GM03348 (cell line): ENCODE data around the gene TMCO1.
"Not testable (repeated sequence)": the region's sequence is repeated elsewhere in the genome, so short reads cannot be mapped to it uniquely, and the experiment has no call there.

Source experiments
- DNase-seq: peaks from one replicate; pipeline ENCODE4 v3.0.0; 2012; ENCODE audit warnings: low spot score

The TMCO1 gene

GRCh38 chr1:165747632-165748447, 20.8 kb downstream of the TMCO1 start:
- no peak for DNase-seq

GRCh38 chr1:165744913-165745312, 23.8 kb downstream of the TMCO1 start:
- DNase-seq: not testable (repeated sequence)

DNA sequence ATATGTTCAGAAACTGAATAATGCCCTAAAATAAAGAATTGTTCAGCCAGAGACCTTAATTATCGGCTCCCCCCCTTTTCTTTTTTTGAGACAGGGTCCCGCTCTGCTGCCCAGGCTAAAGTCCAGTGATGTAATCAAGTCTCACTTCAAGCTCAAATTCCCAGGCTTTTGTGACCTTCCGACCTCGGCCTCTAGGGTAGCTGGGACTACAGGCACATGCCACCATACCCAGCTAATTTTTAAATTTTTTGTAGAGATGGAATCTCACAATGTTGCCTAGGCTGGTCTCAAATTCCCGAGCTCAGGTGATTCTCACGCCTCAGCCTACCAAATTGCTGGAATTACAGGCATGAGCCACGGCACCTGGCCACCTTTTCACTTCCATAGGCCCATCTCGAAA, 26.5 kb downstream of the TMCO1 start:
- no peak for DNase-seq

GRCh38 chr1:165738794-165739193, 29.9 kb downstream of the TMCO1 start:
- no peak for DNase-seq

- no peak for DNase-seq
Measured at GRCh38 chr1:165737196-165737595, 31.5 kb downstream of the TMCO1 start.

GRCh38 chr1:165734906-165735305, 33.8 kb downstream of the TMCO1 start:
- DNase-seq: no peak

- no peak for DNase-seq
Measured at GRCh38 chr1:165726841-165727240, 41.8 kb downstream of the TMCO1 start.

DNA sequence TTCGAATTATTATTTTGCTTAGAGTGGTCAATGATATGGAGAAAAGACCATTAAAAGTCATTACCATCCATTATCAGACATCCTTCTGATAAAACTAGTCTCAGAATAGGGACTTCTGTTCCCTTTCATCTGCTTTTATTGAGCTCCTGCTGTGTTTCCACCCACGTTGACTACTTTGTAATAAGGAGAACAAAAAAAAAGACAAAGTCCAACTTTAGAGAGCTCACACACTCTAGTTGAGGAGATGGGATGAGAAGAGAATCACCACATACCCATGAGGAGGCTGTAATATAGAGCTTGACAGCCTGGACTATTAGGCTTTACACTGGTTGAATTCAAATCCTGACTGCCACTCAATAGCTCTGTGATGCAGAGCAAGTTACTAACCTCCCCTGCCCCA, 42.5 kb downstream of the TMCO1 start:
- no peak for DNase-seq

GRCh38 chr1:165717918-165718515, 50.7 kb downstream of the TMCO1 start:
- DNase-seq: peak; percentile 71

- not testable (repeated sequence) for DNase-seq
Measured at GRCh38 chr1:165716265-165717051, 52.2 kb downstream of the TMCO1 start.

GRCh38 chr1:165712764-165713163, 55.9 kb downstream of the TMCO1 start:
- DNase-seq: no peak

DNA sequence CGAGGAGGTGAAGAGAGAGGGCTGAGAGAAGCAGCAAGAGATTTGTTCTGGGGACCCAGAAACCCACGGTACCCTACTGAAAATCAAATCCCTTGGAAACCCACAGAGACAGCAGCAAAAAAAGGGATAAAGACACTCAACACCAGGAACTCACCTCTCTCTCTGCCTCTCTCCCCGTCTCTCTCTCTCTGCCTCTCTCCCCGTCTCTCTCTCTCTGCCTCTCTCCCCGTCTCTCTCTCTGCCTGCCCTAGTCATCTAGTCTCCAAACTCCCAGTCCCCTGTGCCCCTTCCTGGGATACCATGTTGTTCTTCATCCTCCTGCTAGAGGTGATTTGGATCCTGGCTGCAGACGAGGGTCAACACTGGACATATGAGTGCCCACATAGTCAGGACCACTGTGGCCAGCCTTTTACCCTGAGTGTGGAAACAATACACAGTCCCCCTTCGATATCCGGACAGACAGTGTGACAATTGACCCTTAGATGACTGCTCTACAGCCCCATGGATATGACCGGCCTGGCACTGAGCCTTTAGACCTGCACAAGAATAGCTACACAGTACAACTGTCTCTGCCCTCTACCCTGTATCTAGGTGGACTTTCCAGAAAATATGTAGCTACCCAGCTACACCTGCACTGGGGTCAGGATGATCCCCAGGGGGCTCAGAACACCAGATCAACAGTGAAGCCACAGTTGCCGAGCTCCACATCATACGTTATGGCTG, 60.5 kb downstream of the TMCO1 start:
- no peak for DNase-seq

DNA sequence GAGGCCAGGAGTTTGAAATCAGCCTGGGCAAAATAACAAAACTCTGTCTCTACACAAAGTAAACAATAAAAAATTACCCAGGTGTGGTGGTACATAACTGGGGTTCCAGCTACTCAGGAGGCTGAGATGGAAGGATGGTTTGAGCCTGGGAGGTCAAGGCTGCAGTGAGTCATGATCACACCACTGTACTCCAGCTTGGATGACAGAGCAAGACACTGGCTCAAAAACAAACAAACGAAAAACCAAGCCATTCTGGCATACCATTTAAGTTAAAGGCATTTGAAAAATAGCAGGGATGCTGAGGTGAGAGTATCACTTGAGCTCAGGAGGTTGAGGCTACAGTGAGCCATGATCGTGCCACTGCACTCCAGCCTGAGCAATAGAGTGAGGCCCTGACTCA, 65.0 kb downstream of the TMCO1 start:
- DNase-seq: no peak

GRCh38 chr1:165701922-165702321, 66.7 kb downstream of the TMCO1 start:
- not testable (repeated sequence) for DNase-seq

DNA sequence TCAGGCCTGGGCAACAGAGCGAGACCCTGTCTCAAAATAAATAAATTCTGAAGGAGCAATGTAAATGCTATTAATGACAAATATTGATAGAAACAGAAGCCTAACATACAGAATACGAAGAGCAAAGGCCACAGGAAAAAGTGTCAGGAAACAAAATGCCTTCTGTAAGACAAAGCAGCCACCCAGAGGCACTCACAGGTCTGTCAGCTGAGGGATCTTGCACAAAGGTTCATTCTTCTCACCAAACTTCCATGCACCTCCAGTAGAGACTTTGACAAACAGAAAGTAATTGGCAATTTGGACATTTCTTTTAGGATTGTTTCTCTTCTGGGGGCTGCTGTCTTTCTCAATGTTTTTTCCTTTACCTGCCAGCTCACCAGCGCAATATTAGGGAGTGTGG, 69.1 kb downstream of the TMCO1 start:
- no peak for DNase-seq

DNA sequence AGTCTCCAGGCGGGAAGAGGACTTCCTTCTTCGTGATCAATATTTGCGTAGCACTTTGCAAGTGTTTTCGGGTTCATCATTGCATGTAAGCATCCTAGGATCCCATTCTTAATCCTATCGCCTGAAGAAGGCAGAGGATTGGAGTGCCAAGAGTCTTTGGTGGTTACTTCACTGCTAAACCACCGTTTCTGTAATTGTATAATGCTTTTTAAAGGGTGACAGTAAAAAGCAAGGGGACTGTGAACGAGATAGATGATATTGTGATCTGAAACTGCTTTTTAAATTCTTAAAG, 70.0 kb downstream of the TMCO1 start:
- no peak for DNase-seq

DNA sequence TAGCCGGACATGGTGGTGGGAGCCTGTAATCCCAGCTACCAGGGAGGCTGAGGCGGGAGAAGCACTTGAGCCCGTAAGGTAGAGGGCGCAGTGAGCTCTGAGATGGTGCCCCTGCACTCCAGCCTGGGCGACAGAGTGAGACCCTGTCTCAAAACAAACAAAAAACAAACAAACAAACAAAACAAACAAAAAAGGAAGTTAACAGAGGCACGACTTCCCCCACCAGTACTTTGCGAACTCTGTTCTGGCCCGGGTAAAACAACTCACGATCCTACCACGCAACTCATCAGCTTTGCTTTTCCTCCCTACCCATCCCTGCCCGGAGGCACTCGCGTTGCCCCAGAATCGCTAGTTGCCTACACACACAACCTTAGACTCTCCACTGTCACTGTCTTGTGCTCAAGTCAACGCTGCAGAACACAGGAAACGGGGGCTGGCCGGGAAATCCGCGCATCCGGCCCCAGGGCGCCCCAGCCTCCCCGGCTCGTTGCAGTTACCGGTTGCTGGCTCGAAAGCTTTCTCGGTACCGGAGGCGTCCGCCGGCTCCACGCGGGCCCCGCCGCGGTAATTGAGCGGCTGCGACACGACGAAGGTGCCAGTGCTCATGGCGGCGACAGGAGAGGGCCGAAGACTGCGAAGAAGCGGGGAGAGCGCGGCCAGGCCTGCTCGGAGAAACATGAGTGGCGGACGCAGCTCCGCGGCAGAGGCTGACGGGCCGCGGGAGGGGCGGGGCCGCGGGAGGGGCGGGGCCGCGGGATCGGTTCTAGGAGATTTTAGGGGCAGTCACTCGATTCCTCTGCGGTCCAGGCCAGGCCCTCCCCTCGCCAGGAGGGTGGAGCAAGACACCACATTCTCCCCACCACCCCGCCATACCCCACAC, 70.5 kb downstream of the TMCO1 start, which contains the start of gene ALDH9A1:
ALDH9A1 (minus strand) TSS at position 682 of the 880 bp plus-strand sequence; CDS start at position 678, 4 bp downstream.
- DNase-seq: peak; percentile 97

GRCh38 chr1:165697491-165697880, 71.2 kb downstream of the TMCO1 start:
- no peak for DNase-seq

GRCh38 chr1:165696625-165697100, 72.0 kb downstream of the TMCO1 start:
- DNase-seq: peak; percentile 72

GRCh38 chr1:165695031-165695430, 73.6 kb downstream of the TMCO1 start:
- DNase-seq: no peak

DNA sequence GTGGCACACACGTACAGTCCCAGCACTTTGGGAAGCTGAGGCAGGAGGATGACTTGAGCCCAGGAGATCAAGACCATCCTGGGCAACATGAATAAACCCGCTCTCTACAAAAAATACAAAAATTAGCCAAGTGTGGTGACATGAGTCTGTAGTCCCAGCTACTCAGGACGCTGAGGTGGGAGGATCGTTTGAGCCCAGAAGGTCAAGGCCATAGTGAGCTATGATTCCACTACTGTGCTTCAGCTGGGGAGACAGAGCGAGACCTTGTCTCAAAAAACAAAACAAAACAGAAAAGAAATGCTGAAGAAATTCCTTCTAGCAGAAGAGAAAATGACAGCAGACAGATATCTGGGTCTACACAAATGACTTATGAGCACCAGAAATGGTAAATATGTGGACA, 80.6 kb downstream of the TMCO1 start:
- no peak for DNase-seq
